Testis (tissue), 3 donors: ENCODE measurements around the gene MBTD1. TPM values are rescaled to one million over a fixed set of nuclear protein-coding genes. Genes with fewer than 3 reads are reported as not detected.

ENCODE experiments used
- DNase-seq: peaks from one replicate; pipeline ENCODE4 v3.0.0-alpha.2; 2019
- H3K27ac ChIP-seq, 2 donors: fragments of 200-600 bp; sonication (generic); one replicate each; pipeline ENCODE4 v1.5.1; 2019
- H3K27me3 ChIP-seq: fragments of 200-600 bp; sonication (generic); one replicate; pipeline ENCODE4 v1.5.1; 2019
- H3K36me3 ChIP-seq: fragments of 200-600 bp; sonication (generic); one replicate; pipeline ENCODE4 v1.5.1; 2017; ENCODE audit warnings: low read depth; ENCODE audit errors: missing control alignments
- H3K4me1 ChIP-seq: fragments of 200-600 bp; sonication (generic); one replicate; pipeline ENCODE4 v1.5.1; 2019
- H3K4me3 ChIP-seq, 2 donors: fragments of 200-600 bp; sonication (generic); one replicate each; pipeline ENCODE4 v1.5.1; 2017 to 2019
- H3K9me3 ChIP-seq: fragments of 200-600 bp; sonication (generic); one replicate; pipeline ENCODE4 v1.5.1; 2017
- CTCF ChIP-seq, 3 experiments: fragments of 450-650 bp in 2 of 3; fragments of 200-600 bp in 1 of 3; sonication (generic) in 1 of 3; IDR thresholded peaks; one replicate each; pipeline ENCODE4 v1.5.1; 2016 to 2019; ENCODE audit warnings: antibody characterized with exemption in 3 of 3, mild to moderate bottlenecking in 2 of 3, moderate library complexity in 1 of 3
- POLR2A ChIP-seq: fragments of 450-650 bp; IDR thresholded peaks from one replicate; pipeline ENCODE4 v1.6.1; 2017; ENCODE audit warnings: antibody characterized with exemption, mild to moderate bottlenecking, moderate library complexity
- WGBS, 2 donors: methylation state at CpG; one replicate each; pipeline ENCODE4 v1.1.5; 2018; 5-methylcytosine and 5-hydroxymethylcytosine counted together
- intact Hi-C: fragments of 100-400 bp; cut with DNase I; formaldehyde crosslinking; loops from one replicate; pipeline ENCODE4 v1.15.1; 2023; ENCODE audit warnings: low total_unique reads
- polyA plus RNA-seq: library from polyadenylated mRNA; stranded (reverse); fragments of 350-450 nt; fragmentation: Illumina TruSeq; extraction: RNeasy Lipid Tissue Mini Kit (QIAGEN cat#74804); gene quantifications from one replicate; pipeline ENCODE4 v1.2.3, GENCODE V29; 2014; ENCODE audit warnings: low read depth, low replicate concordance; ENCODE audit not compliant: insufficient read depth
- total RNA-seq, 2 donors: library from RNA; depleted of rRNA; stranded (reverse); fragments of >200 nt; gene quantifications; one replicate each; pipeline ENCODE4 v1.2.3, GENCODE V29; 2016

The MBTD1 gene
- total and polyA plus RNA-seq, 3 donors from 2014 or later: 49.1 to 68.3 (median 55.2) TPM

GRCh38 chr17:51256101-51256500, 3.7 kb downstream of the MBTD1 start:
- peaks cover 17% of the 10 kb centered on the region for H3K4me1 ChIP-seq
- H3K27ac ChIP-seq: no peak overlapping the region
- H3K4me3 ChIP-seq: no peak overlapping the region
- no peaks in the 10 kb centered on the region for H3K27me3 ChIP-seq
- no peak for DNase-seq
- WGBS, 2 donors: 85 to 93% methylated on average over 3 of the region's 3 CpGs
- no peaks in the 10 kb centered on the region for H3K36me3 ChIP-seq
- intact Hi-C loops: no loop called here
- no peak for TF ChIP-seq CTCF (IDR thresholded peaks at IDR 0.05)
- no peak for TF ChIP-seq POLR2A
- no peaks in the 10 kb centered on the region for H3K9me3 ChIP-seq

- TF ChIP-seq POLR2A: no peak
- no peak for TF ChIP-seq CTCF (IDR thresholded peaks at IDR 0.05)
- Histone ChIP-seq H3K36me3 (no peaks in the 10 kb centered on the region), H3K27me3 (no peaks in the 10 kb centered on the region), H3K27ac (no peak overlapping the region), H3K4me1 (peaks cover 17% of the 10 kb centered on the region), H3K4me3 (no peak overlapping the region), H3K9me3 (no peaks in the 10 kb centered on the region)
- DNase-seq: no peak
- intact Hi-C loops: no loop called here
- 88 to 89% methylated on average over 6 of the region's 6 CpGs for WGBS, 2 donors
Measured at GRCh38 chr17:51255673-51256072, 4.2 kb downstream of the MBTD1 start.

- Histone ChIP-seq H3K4me1 (no peaks in the 10 kb centered on the region), H3K4me3 (no peak overlapping the region), H3K9me3 (no peaks in the 10 kb centered on the region), H3K27ac (no peak overlapping the region), H3K27me3 (no peaks in the 10 kb centered on the region), H3K36me3 (no peaks in the 10 kb centered on the region)
- intact Hi-C loops: no loop called here
- no peak for DNase-seq
- TF ChIP-seq POLR2A (no peak), CTCF (IDR thresholded peaks at IDR 0.05) (no peak)
Measured at GRCh38 chr17:51251010-51251409, 8.8 kb downstream of the MBTD1 start.

GRCh38 chr17:51250314-51250840, 9.5 kb downstream of the MBTD1 start:
- DNase-seq: no peak
- no peaks in the 10 kb centered on the region for H3K9me3 ChIP-seq
- intact Hi-C loops: no loop called here
- H3K4me1 ChIP-seq: no peaks in the 10 kb centered on the region
- H3K36me3 ChIP-seq: no peaks in the 10 kb centered on the region
- no peak overlapping the region for H3K27ac ChIP-seq
- TF ChIP-seq POLR2A (no peak), CTCF (IDR thresholded peaks at IDR 0.05) (no peak)
- H3K4me3 ChIP-seq: no peak overlapping the region
- H3K27me3 ChIP-seq: no peaks in the 10 kb centered on the region
- 90 to 97% methylated on average over 3 of the region's 3 CpGs for WGBS, 2 donors

- Histone ChIP-seq H3K27ac (no peak overlapping the region), H3K4me3 (no peak overlapping the region), H3K27me3 (no peaks in the 10 kb centered on the region), H3K9me3 (no peaks in the 10 kb centered on the region), H3K4me1 (no peaks in the 10 kb centered on the region), H3K36me3 (no peaks in the 10 kb centered on the region)
- TF ChIP-seq CTCF (IDR thresholded peaks at IDR 0.05) (no peak), POLR2A (no peak)
- intact Hi-C loops: no loop called here
- WGBS, 2 donors: 97 to 100% methylated on average over 1 of the region's 1 CpG
- no peak for DNase-seq
Measured at GRCh38 chr17:51245535-51245934, 14.3 kb downstream of the MBTD1 start.
